Measurements from ENCODE around the gene AQP12A. TPM values are rescaled to one million over a fixed set of nuclear protein-coding genes. Genes with fewer than 3 reads are reported as not detected.

Gene AQP12A
- total and polyA plus RNA-seq, 7 donors: 3.0 to 7.4 TPM; not detected in 5

GRCh38 chr2:240644171-240644651, 47.5 kb upstream of the AQP12A start:
- intact Hi-C loops (cut with DNase I): no loop called here
- TF ChIP-seq EP300 (IDR thresholded peaks at IDR 0.05): no peak
- no peak for TF ChIP-seq POLR2A (IDR thresholded peaks at IDR 0.05)
- TF ChIP-seq CTCF (IDR thresholded peaks at IDR 0.05): no peak
- no peak for TF ChIP-seq POLR2AphosphoS5 (IDR thresholded peaks at IDR 0.05)
- 66 to 73% methylated on average over 14 of the region's 14 CpGs for WGBS, 2 donors
- no peaks in the 10 kb centered on the region for H3K9me3 ChIP-seq
- peak; percentile 54 for DNase-seq
- H3K27ac ChIP-seq: no peak overlapping the region
- H3K4me1 ChIP-seq: no peaks in the 10 kb centered on the region
- peaks cover 0 to 76% (median 35%) of the 10 kb centered on the region in 3 donors for H3K27me3 ChIP-seq
- no peaks in the 10 kb centered on the region for H3K36me3 ChIP-seq
- no peak overlapping the region for H3K4me3 ChIP-seq

GRCh38 chr2:240644859-240645301, 46.8 kb upstream of the AQP12A start:
- DNase-seq: no peak
- H3K27me3 ChIP-seq: peaks cover 0 to 74% (median 35%) of the 10 kb centered on the region in 3 donors
- no peaks in the 10 kb centered on the region for H3K4me1 ChIP-seq
- intact Hi-C loops (cut with DNase I): no loop called here
- TF ChIP-seq CTCF (IDR thresholded peaks at IDR 0.05): no peak
- no peak for TF ChIP-seq EP300 (IDR thresholded peaks at IDR 0.05)
- WGBS, 2 donors: 51 to 61% methylated on average over 8 of the region's 8 CpGs
- no peaks in the 10 kb centered on the region for H3K36me3 ChIP-seq
- no peak overlapping the region for H3K4me3 ChIP-seq
- H3K27ac ChIP-seq: no peak overlapping the region
- no peaks in the 10 kb centered on the region for H3K9me3 ChIP-seq

- intact Hi-C loops (cut with DNase I): no loop called here
- peaks cover 0 to 77% (median 35%) of the 10 kb centered on the region in 3 donors for H3K27me3 ChIP-seq
- WGBS, 2 donors: 89% methylated on average over 10 of the region's 10 CpGs
These were observed 46.3 kb upstream of the AQP12A start for GRCh38 chr2:240645346-240645745.

GRCh38 chr2:240645801-240646175, 45.9 kb upstream of the AQP12A start:
- peak; percentile 42 for DNase-seq
- TF ChIP-seq EP300 (IDR thresholded peaks at IDR 0.05) (no peak), POLR2AphosphoS5 (IDR thresholded peaks at IDR 0.05) (no peak)
- Histone ChIP-seq H3K27ac (no peak overlapping the region), H3K4me3 (no peak overlapping the region), H3K4me1 (no peaks in the 10 kb centered on the region), H3K27me3 (peaks cover 0 to 81% (median 35%) of the 10 kb centered on the region in 3 donors), H3K9me3 (no peaks in the 10 kb centered on the region), H3K36me3 (no peaks in the 10 kb centered on the region)
- 77 to 91% methylated on average over 10 of the region's 10 CpGs for WGBS, 2 donors
- intact Hi-C loops (cut with DNase I): no loop called here

More at GRCh38 chr2:240645346-240645745, 46.3 kb upstream of the AQP12A start:
- TF ChIP-seq EP300 (IDR thresholded peaks at IDR 0.05): no peak
- no peak for TF ChIP-seq POLR2A (IDR thresholded peaks at IDR 0.05)
- TF ChIP-seq POLR2AphosphoS5 (IDR thresholded peaks at IDR 0.05): no peak
- TF ChIP-seq CTCF (IDR thresholded peaks at IDR 0.05): no peak
- Histone ChIP-seq H3K4me1 (no peaks in the 10 kb centered on the region), H3K27ac (no peak overlapping the region), H3K36me3 (no peaks in the 10 kb centered on the region), H3K9me3 (no peaks in the 10 kb centered on the region), H3K4me3 (no peak overlapping the region)
- peak; percentile 47 for DNase-seq

- intact Hi-C loops (cut with DNase I): no loop called here
- H3K4me1 ChIP-seq: no peaks in the 10 kb centered on the region
- H3K27me3 ChIP-seq: peaks cover 0 to 85% (median 38%) of the 10 kb centered on the region in 3 donors
- WGBS, 2 donors: 81 to 85% methylated on average over 36 of the region's 36 CpGs
- peak; percentile 48 for DNase-seq
- H3K27ac ChIP-seq: no peak overlapping the region
- H3K36me3 ChIP-seq: no peaks in the 10 kb centered on the region
- TF ChIP-seq POLR2AphosphoS5 (IDR thresholded peaks at IDR 0.05) (no peak), POLR2A (IDR thresholded peaks at IDR 0.05) (no peak), EP300 (IDR thresholded peaks at IDR 0.05) (no peak), CTCF (IDR thresholded peaks at IDR 0.05) (no peak)
- no peaks in the 10 kb centered on the region for H3K9me3 ChIP-seq
- H3K4me3 ChIP-seq: no peak overlapping the region
These were observed 45.3 kb upstream of the AQP12A start for GRCh38 chr2:240646176-240646899.

All from sigmoid colon (tissue), 7 donors.